HCT116 (cell line): ENCODE measurements around the gene BBC3. TPM values are rescaled to one million over a fixed set of nuclear protein-coding genes. Genes with fewer than 3 reads are reported as not detected.

Experiments used
- ATAC-seq: fragments of 200-7000 bp; cut with Tn5 transposase; 2 replicates; pipeline ENCODE4 v1.9.1; 2020; ENCODE audit warnings: mild to moderate bottlenecking, moderate library complexity
- BruUV-seq: library from RNA; stranded (reverse); fragments of 400-500 nt; replicated peaks from 2 replicates; lab custom pipeline; 2021; lab: Mats Ljungman, UMichigan
- CTCF ChIA-PET: fragments of 300-600 bp; sonication (Branson Sonifier 250); formaldehyde crosslinking; loops from one replicate; lab custom pipeline; 2021; ENCODE audit warnings: antibody characterized with exemption; lab: Charles Lee
- POLR2A ChIA-PET: fragments of 300-600, 350-600 bp; sonication (Branson Sonifier 250); formaldehyde crosslinking; loops from one replicate; lab custom pipeline; 2021; ENCODE audit warnings: antibody characterized with exemption; lab: Charles Lee
- RAD21 ChIA-PET, 2 experiments: fragments of 300-600 bp; sonication (Branson Sonifier 250); formaldehyde crosslinking; loops; one replicate each; lab custom pipeline; 2023; ENCODE audit warnings: low total read pairs in 2 of 2; ENCODE audit not compliant: uncharacterized antibody in 2 of 2, unreplicated experiment in 2 of 2, low non-redundant PET in 1 of 2; lab: Charles Lee
- DNase-seq: peaks from one replicate; pipeline ENCODE4 v3.0.0-alpha.2; 2010; ENCODE audit warnings: low read depth, low spot score
- H2AFZ ChIP-seq: fragments of 200-600 bp; shearing (Covaris generic), sonication (generic); 2 replicates; pipeline ENCODE4 v1.6.1; 2017; ENCODE audit warnings: low read depth, mixed run types, mixed read lengths, antibody characterized with exemption, low read length; ENCODE audit not compliant: poor library complexity, severe bottlenecking
- H3K27ac ChIP-seq: 2 replicates; pipeline ENCODE4 v1.5.1; 2012; ENCODE audit warnings: low read depth, low read length
- H3K27me3 ChIP-seq: fragments of 200-600 bp; sonication (generic); 2 replicates; pipeline ENCODE4 v1.6.1; 2016; ENCODE audit warnings: mixed run types, low read length, mixed read lengths; ENCODE audit not compliant: insufficient read depth
- H3K36me3 ChIP-seq, 2 experiments: fragments of 200-500 bp in 1 of 2; fragments of 200-600 bp in 1 of 2; sonication (Bioruptor generic) in 1 of 2; sonication (generic) in 1 of 2; 2 replicates each; pipeline versions ENCODE4 v1.5.1 to v1.6.1; 2014 to 2016; ENCODE audit warnings: low read length in 2 of 2, inconsistent platforms in 1 of 2, mixed read lengths in 1 of 2, mixed run types in 1 of 2; ENCODE audit not compliant: insufficient read depth in 2 of 2, control insufficient read depth in 1 of 2
- H3K4me1 ChIP-seq, 2 experiments: fragments of 200-600 bp in 1 of 2; sonication (generic) in 1 of 2; 2 replicates each; pipeline versions ENCODE4 v1.5.1 to v1.6.1; 2012 to 2017; ENCODE audit warnings: low read length in 2 of 2, inconsistent platforms in 1 of 2, mild to moderate bottlenecking in 1 of 2, mixed read lengths in 1 of 2, mixed run types in 1 of 2, moderate library complexity in 1 of 2; ENCODE audit not compliant: insufficient read depth in 2 of 2, control insufficient read depth in 1 of 2
- H3K4me2 ChIP-seq: fragments of 200-600 bp; sonication (generic); 2 replicates; pipeline ENCODE4 v1.6.1; 2017; ENCODE audit warnings: mixed run types, low read length, mixed read lengths
- H3K4me3 ChIP-seq, 2 experiments: fragments of 200-600 bp in 1 of 2; sonication (generic) in 1 of 2; replicated peaks in 1 of 2; 2 replicates each; pipeline ENCODE4 v1.5.1; 2011 to 2016; ENCODE audit warnings: low read length in 2 of 2, control low read depth in 1 of 2, low read depth in 1 of 2, mild to moderate bottlenecking in 1 of 2, mixed read lengths in 1 of 2, mixed run types in 1 of 2
- H3K79me2 ChIP-seq: fragments of 200-600 bp; sonication (generic); 2 replicates; pipeline ENCODE4 v1.6.1; 2017; ENCODE audit warnings: mild to moderate bottlenecking, mixed run types, low read length, moderate library complexity, mixed read lengths; ENCODE audit not compliant: insufficient read depth
- H3K9ac ChIP-seq: fragments of 200-600 bp; sonication (generic); 2 replicates; pipeline ENCODE4 v1.6.1; 2016; ENCODE audit warnings: low read length, mixed read lengths
- H3K9me2 ChIP-seq: fragments of 200-600 bp; sonication (generic), shearing (Covaris generic); 2 replicates; pipeline ENCODE4 v1.6.1; 2017; ENCODE audit warnings: mixed run types, mild to moderate bottlenecking, moderate library complexity; ENCODE audit not compliant: insufficient read depth
- H3K9me3 ChIP-seq, 2 experiments: fragments of 200-500 bp in 1 of 2; fragments of 200-600 bp in 1 of 2; sonication (Bioruptor generic) in 1 of 2; sonication (generic) in 1 of 2; 2 replicates each; pipeline ENCODE4 v1.6.1; 2014 to 2017; ENCODE audit warnings: low read length in 2 of 2, mixed read lengths in 2 of 2, inconsistent platforms in 1 of 2, low read depth in 1 of 2, mild to moderate bottlenecking in 1 of 2, mixed run types in 1 of 2, moderate library complexity in 1 of 2; ENCODE audit not compliant: control insufficient read depth in 1 of 2, insufficient read depth in 1 of 2
- H4K20me1 ChIP-seq: fragments of 200-600 bp; sonication (generic), shearing (Covaris generic); 2 replicates; pipeline ENCODE4 v1.6.1; 2017; ENCODE audit warnings: mixed run types, mild to moderate bottlenecking, moderate library complexity; ENCODE audit not compliant: insufficient read depth
- CEBPB ChIP-seq: IDR thresholded peaks from 2 replicates; pipeline ENCODE4 v1.6.1; 2012; ENCODE audit warnings: low read depth
- CTCF ChIP-seq, 3 experiments: fragments of 200-600 bp in 1 of 3; sonication (generic) in 1 of 3; IDR thresholded peaks in 2 of 3; conservative IDR thresholded peaks in 1 of 3; 2 replicates each; pipeline ENCODE4 v1.5.1; 2012 to 2017; ENCODE audit warnings: low read depth in 2 of 3, low read length in 2 of 3, antibody characterized with exemption in 1 of 3, borderline replicate concordance in 1 of 3, control low read depth in 1 of 3, mild to moderate bottlenecking in 1 of 3, mixed read lengths in 1 of 3, mixed run types in 1 of 3, moderate library complexity in 1 of 3; ENCODE audit not compliant: insufficient read depth in 1 of 3
- ELF1 ChIP-seq: IDR thresholded peaks from 2 replicates; pipeline ENCODE4 v1.6.1; 2012; ENCODE audit warnings: low read depth, borderline replicate concordance
- EZH2 ChIP-seq: fragments of 200-600 bp; sonication (generic); IDR thresholded peaks from 2 replicates; pipeline ENCODE4 v1.6.1; 2017; ENCODE audit warnings: antibody characterized with exemption, mixed run types
- EZH2phosphoT487 ChIP-seq: fragments of 200-600 bp; IDR thresholded peaks from 2 replicates; pipeline ENCODE4 v1.6.1; 2018; ENCODE audit warnings: antibody characterized with exemption, borderline replicate concordance
- JUND ChIP-seq: IDR thresholded peaks from 2 replicates; pipeline ENCODE4 v1.6.1; 2012
- MAX ChIP-seq: IDR thresholded peaks from 2 replicates; pipeline ENCODE4 v1.6.1; 2012
- POLR2AphosphoS5 ChIP-seq: IDR thresholded peaks from 2 replicates; pipeline ENCODE4 v1.6.1; 2011; ENCODE audit warnings: mild to moderate bottlenecking, low read depth, low read length, moderate library complexity
- RAD21 ChIP-seq: IDR thresholded peaks from 2 replicates; pipeline ENCODE4 v1.6.1; 2012; ENCODE audit warnings: low read depth, mild to moderate bottlenecking
- SP1 ChIP-seq: IDR thresholded peaks from 2 replicates; pipeline ENCODE4 v1.6.1; 2012; ENCODE audit warnings: low read depth
- SRF ChIP-seq: IDR thresholded peaks from 2 replicates; pipeline ENCODE4 v1.6.1; 2012; ENCODE audit warnings: low read depth
- TCF7L2 ChIP-seq: IDR thresholded peaks from 2 replicates; pipeline ENCODE4 v1.7.0; 2011; ENCODE audit warnings: borderline replicate concordance, inconsistent platforms; ENCODE audit not compliant: insufficient read depth, insufficient read length; ENCODE audit errors: extremely low read depth
- ZFX ChIP-seq: fragments of 450-650 bp; IDR thresholded peaks from 2 replicates; pipeline ENCODE4 v1.6.1; 2017
- ZNF274 ChIP-seq: fragments of 200-500 bp; sonication (Bioruptor generic); IDR thresholded peaks from 2 replicates; pipeline ENCODE4 v1.6.1; 2014; ENCODE audit warnings: mild to moderate bottlenecking, low read depth, low read length, inconsistent platforms
- intact Hi-C: fragments of 100-400 bp; cut with micrococcal nuclease; formaldehyde crosslinking; loops from 2 replicates; pipeline ENCODE4 v1.10.0; 2022
- total RNA-seq: library from RNA; stranded (reverse); gene quantifications from one replicate; pipeline ENCODE4 v1.2.1, GENCODE V29; 2021; ENCODE audit not compliant: unreplicated experiment
- TF ChIP-seq, protein P1 (sequence below): IDR thresholded peaks from 2 replicates; pipeline ENCODE4 v1.6.1; 2011; ENCODE audit warnings: mild to moderate bottlenecking, low read length, moderate library complexity; ENCODE audit not compliant: insufficient replicate concordance; ENCODE audit errors: extremely low read depth
- TF ChIP-seq, protein P2 (sequence below): IDR thresholded peaks from 2 replicates; pipeline ENCODE4 v1.6.1; 2012

Gene BBC3
- total RNA-seq, 1 experiment from 2014 or later, result 45.0 TPM

- DNase-seq (no peak), ATAC-seq (no peak)
- peaks cover 6 to 26% of the 10 kb centered on the region in 2 experiments; a peak in 3 of 4 replicates for H3K4me1 ChIP-seq
- TF ChIP-seq CEBPB (no peak), ZNF274 (no peak), POLR2AphosphoS5 (no peak), TCF7L2 (no peak), MAX (no peak), JUND (no peak), EZH2 (no peak)
- no peak overlapping the region for H2AFZ ChIP-seq
- ChIA-PET CTCF (no interaction called here), RAD21 (no interaction called here), POLR2A (no interaction called here)
- H4K20me1 ChIP-seq, result no peaks in the 10 kb centered on the region
- no TSS peak for BruUV-seq
- H3K9ac ChIP-seq, result no peak overlapping the region
- H3K9me2 ChIP-seq, result no peaks in the 10 kb centered on the region
- H3K79me2 ChIP-seq, result peaks cover 45% of the 10 kb centered on the region
- no peaks in the 10 kb centered on the region for H3K27me3 ChIP-seq
- H3K27ac ChIP-seq, result no peak overlapping the region
- H3K4me3 ChIP-seq, result no peak overlapping the region
- intact Hi-C loops, result no loop called here
- H3K9me3 ChIP-seq, result no peaks in the 10 kb centered on the region
- no peak overlapping the region for H3K4me2 ChIP-seq
- H3K36me3 ChIP-seq, result peaks cover 17 to 24% of the 10 kb centered on the region in 2 experiments
These were observed 33.9 kb downstream of the BBC3 start for GRCh38 chr19:47197141-47197540.

DNA sequence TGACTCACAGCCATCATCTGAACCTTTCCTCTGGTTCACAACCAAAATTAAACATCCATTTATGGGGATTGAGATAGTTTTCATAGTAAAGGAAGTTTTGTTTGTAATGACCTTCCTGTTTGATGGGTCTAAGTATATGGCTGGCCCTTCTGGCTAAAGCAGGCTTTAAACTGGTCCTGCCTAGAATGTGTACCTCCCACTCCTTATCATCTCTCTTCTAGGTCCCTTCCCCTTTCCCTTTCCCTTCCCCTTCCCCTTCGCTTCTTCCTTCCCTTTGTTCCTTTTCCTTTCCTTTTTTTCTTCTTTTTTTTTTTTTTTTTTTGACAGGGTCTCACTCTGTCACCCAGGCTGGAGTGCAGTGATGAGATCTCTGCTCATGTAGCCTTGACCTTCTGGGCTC is 35.6 kb downstream of the BBC3 start:
- no peak for DNase-seq
- POLR2A ChIA-PET, result no interaction called here

More for the DNA sequence above, 35.6 kb downstream of the BBC3 start:
- no peak for TF ChIP-seq ZFX
- TF ChIP-seq, protein P1, sequence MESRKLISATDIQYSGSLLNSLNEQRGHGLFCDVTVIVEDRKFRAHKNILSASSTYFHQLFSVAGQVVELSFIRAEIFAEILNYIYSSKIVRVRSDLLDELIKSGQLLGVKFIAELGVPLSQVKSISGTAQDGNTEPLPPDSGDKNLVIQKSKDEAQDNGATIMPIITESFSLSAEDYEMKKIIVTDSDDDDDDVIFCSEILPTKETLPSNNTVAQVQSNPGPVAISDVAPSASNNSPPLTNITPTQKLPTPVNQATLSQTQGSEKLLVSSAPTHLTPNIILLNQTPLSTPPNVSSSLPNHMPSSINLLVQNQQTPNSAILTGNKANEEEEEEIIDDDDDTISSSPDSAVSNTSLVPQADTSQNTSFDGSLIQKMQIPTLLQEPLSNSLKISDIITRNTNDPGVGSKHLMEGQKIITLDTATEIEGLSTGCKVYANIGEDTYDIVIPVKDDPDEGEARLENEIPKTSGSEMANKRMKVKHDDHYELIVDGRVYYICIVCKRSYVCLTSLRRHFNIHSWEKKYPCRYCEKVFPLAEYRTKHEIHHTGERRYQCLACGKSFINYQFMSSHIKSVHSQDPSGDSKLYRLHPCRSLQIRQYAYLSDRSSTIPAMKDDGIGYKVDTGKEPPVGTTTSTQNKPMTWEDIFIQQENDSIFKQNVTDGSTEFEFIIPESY, result no peak
- no peak for TF ChIP-seq RAD21
- TF ChIP-seq, protein P2, sequence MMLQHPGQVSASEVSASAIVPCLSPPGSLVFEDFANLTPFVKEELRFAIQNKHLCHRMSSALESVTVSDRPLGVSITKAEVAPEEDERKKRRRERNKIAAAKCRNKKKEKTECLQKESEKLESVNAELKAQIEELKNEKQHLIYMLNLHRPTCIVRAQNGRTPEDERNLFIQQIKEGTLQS, result no peak
- TF ChIP-seq MAX, result no peak
- no peak for TF ChIP-seq CTCF (IDR thresholded peaks at IDR 0.05 in 2 of 3, conservative IDR thresholded peaks at IDR 0.05 in 1 of 3; ENCODE audit: borderline replicate concordance in 1 of 3, insufficient read depth in 1 of 3, low read depth in 2 of 3, low read length in 2 of 3)
- TF ChIP-seq CEBPB, result no peak
- no peak for TF ChIP-seq ZNF274
- no peak for TF ChIP-seq JUND
- no peak for TF ChIP-seq SP1
- no peak for TF ChIP-seq ELF1
- TF ChIP-seq SRF, result no peak
- TF ChIP-seq EZH2phosphoT487, result no peak
- TF ChIP-seq TCF7L2, result no peak
- no peak overlapping the region for H3K4me2 ChIP-seq
- no peak overlapping the region for H3K27ac ChIP-seq
- H3K79me2 ChIP-seq, result peaks cover 60% of the 10 kb centered on the region
- CTCF ChIA-PET, result no interaction called here
- H2AFZ ChIP-seq, result no peak overlapping the region
- H3K4me3 ChIP-seq, result no peak overlapping the region
- peaks cover 5% of the 10 kb centered on the region; the same call in 1 of the 2 replicates for H4K20me1 ChIP-seq
- H3K27me3 ChIP-seq, result no peaks in the 10 kb centered on the region
- no peaks in the 10 kb centered on the region for H3K9me3 ChIP-seq
- peaks cover 21 to 40% of the 10 kb centered on the region in 2 experiments for H3K4me1 ChIP-seq
- H3K9ac ChIP-seq, result no peak overlapping the region
- H3K9me2 ChIP-seq, result no peaks in the 10 kb centered on the region
- ATAC-seq, result no peak
- no TSS peak for BruUV-seq
- H3K36me3 ChIP-seq, result peaks cover 8 to 23% of the 10 kb centered on the region in 2 experiments
- intact Hi-C loops, result no loop called here
- RAD21 ChIA-PET, result no interaction called here
